Central memory CD8-positive, alpha-beta T cell (primary cell): ENCODE measurements around the gene OR10H4.
"Not testable (repeated sequence)": the region's sequence is repeated elsewhere in the genome, so short reads cannot be mapped to it uniquely, and the experiment has no call there.

ENCODE experiments used
- ATAC-seq: fragments of 150-1000 bp; cut with Tn5 transposase; replicated peaks from 2 replicates; pipeline ENCODE4 v1.10.0; 2022; ENCODE audit warnings: mild to moderate bottlenecking, moderate FRiP score, moderate number of reproducible peaks; ENCODE audit not compliant: poor library complexity, severe bottlenecking; ENCODE audit errors: extremely low read depth
- DNase-seq, 2 donors: peaks; one replicate each; pipeline ENCODE4 v3.0.0; 2021; ENCODE audit warnings: low spot score in 2 of 2
- H3K27ac Mint-ChIP-seq: one replicate; pipeline ENCODE4 v1.8.0; 2022; ENCODE audit warnings: low read depth, mild to moderate bottlenecking, moderate library complexity, mixed read lengths
- H3K27me3 Mint-ChIP-seq: one replicate; pipeline ENCODE4 v1.8.0; 2022; ENCODE audit warnings: mixed read lengths
- H3K36me3 Mint-ChIP-seq: one replicate; pipeline ENCODE4 v1.8.0; 2022; ENCODE audit warnings: mild to moderate bottlenecking, moderate library complexity, mixed read lengths; ENCODE audit not compliant: insufficient read depth
- H3K4me1 Mint-ChIP-seq: one replicate; pipeline ENCODE4 v1.8.0; 2022; ENCODE audit warnings: mixed read lengths
- H3K4me3 Mint-ChIP-seq: one replicate; pipeline ENCODE4 v1.8.0; 2022; ENCODE audit warnings: mild to moderate bottlenecking, moderate library complexity, mixed read lengths
- H3K9me3 Mint-ChIP-seq: one replicate; pipeline ENCODE4 v1.8.0; 2022; ENCODE audit warnings: mixed read lengths

The OR10H4 gene

DNA sequence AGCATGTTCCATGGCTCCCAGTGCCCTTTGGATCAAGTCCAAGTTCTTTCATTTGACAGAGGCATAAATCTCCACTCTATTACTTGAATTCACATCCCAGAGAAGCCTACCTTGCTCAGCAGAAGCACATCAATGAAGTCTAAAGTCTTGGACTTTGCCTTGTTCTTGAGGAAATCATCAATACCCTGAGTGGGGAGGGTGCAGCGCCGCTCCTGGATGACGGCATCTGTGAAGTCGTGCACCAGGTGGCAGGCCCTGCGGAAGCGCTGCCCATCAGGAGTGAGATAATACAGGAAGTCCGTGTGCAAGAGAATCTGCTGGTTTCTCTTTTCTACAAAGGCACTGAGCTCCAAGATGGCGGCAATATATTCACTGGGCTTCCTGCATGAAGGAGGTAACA lies 25.1 kb upstream of the OR10H4 start:
- Mint-ChIP-seq H3K36me3 (no peaks in the 10 kb centered on the region), H3K27me3 (peaks cover 73% of the 10 kb centered on the region), H3K27ac (no peak overlapping the region), H3K4me1 (no peaks in the 10 kb centered on the region), H3K4me3 (no peak overlapping the region), H3K9me3 (no peaks in the 10 kb centered on the region)
- DNase-seq = no peak
- ATAC-seq = no peak

GRCh38 chr19:15926484-15926883 lies 22.3 kb upstream of the OR10H4 start:
- Mint-ChIP-seq H3K27me3 (peaks cover 87% of the 10 kb centered on the region), H3K36me3 (no peaks in the 10 kb centered on the region), H3K4me3 (no peak overlapping the region), H3K4me1 (no peaks in the 10 kb centered on the region), H3K27ac (no peak overlapping the region), H3K9me3 (no peaks in the 10 kb centered on the region)
- DNase-seq = no peak
- no peak for ATAC-seq

DNA sequence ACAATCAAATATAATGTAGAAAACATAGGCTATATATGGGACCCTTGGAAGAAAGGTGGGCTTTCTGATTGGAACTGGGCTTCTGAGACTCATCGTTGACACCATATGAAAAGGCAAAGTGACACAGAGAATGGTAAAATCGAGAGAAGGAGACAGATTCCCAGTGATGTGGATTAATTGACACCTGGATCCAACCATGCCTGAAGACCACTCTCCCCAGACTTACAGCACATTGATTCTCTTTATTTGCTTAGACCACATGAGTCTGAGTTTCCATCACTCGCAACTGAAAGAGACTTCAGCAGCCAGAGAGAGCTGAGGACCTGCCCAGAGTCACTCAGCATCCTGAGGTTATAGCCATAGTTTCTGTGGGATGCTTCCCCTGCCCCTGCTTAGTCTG lies 20.5 kb upstream of the OR10H4 start:
- ATAC-seq (no peak), DNase-seq (no peak)
- H3K27ac Mint-ChIP-seq = no peak overlapping the region
- no peaks in the 10 kb centered on the region for H3K4me1 Mint-ChIP-seq
- no peaks in the 10 kb centered on the region for H3K36me3 Mint-ChIP-seq
- H3K4me3 Mint-ChIP-seq = no peak overlapping the region
- no peaks in the 10 kb centered on the region for H3K9me3 Mint-ChIP-seq
- H3K27me3 Mint-ChIP-seq = peaks cover 73% of the 10 kb centered on the region

GRCh38 chr19:15933761-15934331 lies 15.0 kb upstream of the OR10H4 start:
- not testable (repeated sequence) for H3K36me3 Mint-ChIP-seq, H3K9me3 Mint-ChIP-seq, H3K4me1 Mint-ChIP-seq, DNase-seq, ATAC-seq, H3K4me3 Mint-ChIP-seq, H3K27ac Mint-ChIP-seq
- H3K27me3 Mint-ChIP-seq = peaks cover 53% of the 10 kb centered on the region

GRCh38 chr19:15934332-15935078 lies 14.3 kb upstream of the OR10H4 start, which contains the start of gene CYP4F11:
Gene CYP4F11, minus strand, starts transcription at chr19:15934529. Its CDS starts 121 bp downstream, at chr19:15934408.
- ATAC-seq = no peak
- H3K27ac Mint-ChIP-seq = no peak within 1 kb of the TSS

GRCh38 chr19:15935167-15935702 lies 13.6 kb upstream of the OR10H4 start:
- Mint-ChIP-seq H3K27me3 (peaks cover 50% of the 10 kb centered on the region), H3K4me3 (no peak overlapping the region)
- no peak for ATAC-seq

More at GRCh38 chr19:15934332-15935078, 14.3 kb upstream of the OR10H4 start, which contains the start of gene CYP4F11:
- H3K36me3 Mint-ChIP-seq = peaks cover 3% of the 10 kb centered on the region
- H3K4me3 Mint-ChIP-seq = no peak within 1 kb of the TSS
- peaks cover 50% of the 10 kb centered on the region for H3K27me3 Mint-ChIP-seq
- no peaks in the 10 kb centered on the region for H3K4me1 Mint-ChIP-seq
- H3K9me3 Mint-ChIP-seq = no peaks in the 10 kb centered on the region
- DNase-seq = no peak

GRCh38 chr19:15936173-15936572 lies 12.6 kb upstream of the OR10H4 start:
- Mint-ChIP-seq H3K27ac (no peak overlapping the region), H3K9me3 (no peaks in the 10 kb centered on the region), H3K4me1 (no peaks in the 10 kb centered on the region), H3K36me3 (peaks cover 3% of the 10 kb centered on the region), H3K4me3 (no peak overlapping the region), H3K27me3 (peaks cover 50% of the 10 kb centered on the region)
- ATAC-seq (no peak), DNase-seq (no peak)

More at GRCh38 chr19:15935167-15935702, 13.6 kb upstream of the OR10H4 start:
- DNase-seq = no peak
- no peaks in the 10 kb centered on the region for H3K4me1 Mint-ChIP-seq
- H3K9me3 Mint-ChIP-seq = no peaks in the 10 kb centered on the region
- H3K27ac Mint-ChIP-seq = no peak overlapping the region
- H3K36me3 Mint-ChIP-seq = peaks cover 3% of the 10 kb centered on the region

DNA sequence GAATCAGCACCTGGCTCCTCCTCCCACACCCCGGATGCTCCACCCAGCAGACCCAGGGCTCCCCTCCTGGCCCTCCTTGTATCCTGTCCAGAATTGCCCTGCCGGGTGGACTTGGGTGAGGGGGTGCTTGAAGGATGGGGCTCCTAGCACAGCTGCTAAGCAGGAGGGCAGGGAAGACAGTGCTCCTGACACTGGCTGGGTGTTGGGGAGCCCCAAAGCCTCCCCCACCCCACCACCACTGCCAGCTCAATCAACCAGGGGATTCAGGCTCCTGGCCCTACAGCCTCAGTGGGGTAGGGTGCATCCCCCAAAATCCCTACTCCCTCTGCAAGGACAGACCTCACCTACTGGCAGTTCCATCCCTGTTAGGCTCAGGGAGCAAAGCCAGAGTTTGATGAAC lies 11.9 kb upstream of the OR10H4 start:
- no peaks in the 10 kb centered on the region for H3K9me3 Mint-ChIP-seq
- ATAC-seq (no peak), DNase-seq (no peak)
- peaks cover 3% of the 10 kb centered on the region for H3K36me3 Mint-ChIP-seq
- no peak overlapping the region for H3K4me3 Mint-ChIP-seq
- H3K4me1 Mint-ChIP-seq = no peaks in the 10 kb centered on the region
- H3K27me3 Mint-ChIP-seq = peaks cover 47% of the 10 kb centered on the region
- no peak overlapping the region for H3K27ac Mint-ChIP-seq

DNA sequence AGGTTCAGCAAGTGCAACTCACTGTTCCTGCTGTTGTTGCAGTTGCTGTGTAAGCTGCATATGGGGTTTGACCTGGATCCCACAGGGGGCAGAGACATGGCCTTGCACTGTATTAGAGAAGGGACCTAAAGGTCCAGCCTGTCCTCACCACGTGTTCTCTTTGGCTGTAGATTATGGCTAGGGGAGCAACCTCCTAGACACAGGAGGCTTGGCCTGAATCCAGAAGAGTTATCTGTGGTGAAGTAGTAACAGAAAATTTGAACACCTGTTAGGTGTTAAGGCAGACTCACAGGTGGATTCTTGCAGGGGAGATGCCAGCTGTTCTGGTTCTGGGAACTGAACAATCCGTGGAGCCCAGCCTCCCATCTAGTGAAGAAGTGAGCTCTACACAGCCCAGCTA lies 11.0 kb upstream of the OR10H4 start:
- no peak overlapping the region for H3K27ac Mint-ChIP-seq
- ATAC-seq (no peak), DNase-seq (no peak)

GRCh38 chr19:15944401-15944800 lies 4.4 kb upstream of the OR10H4 start:
- Mint-ChIP-seq H3K36me3 (peaks cover 2% of the 10 kb centered on the region), H3K9me3 (peaks cover 14% of the 10 kb centered on the region), H3K4me1 (no peaks in the 10 kb centered on the region), H3K4me3 (no peak overlapping the region), H3K27ac (no peak overlapping the region), H3K27me3 (peaks cover 76% of the 10 kb centered on the region)
- DNase-seq (no peak), ATAC-seq (no peak)

More for the DNA sequence above, 11.0 kb upstream of the OR10H4 start:
- no peak overlapping the region for H3K4me3 Mint-ChIP-seq
- no peaks in the 10 kb centered on the region for H3K4me1 Mint-ChIP-seq
- peaks cover 55% of the 10 kb centered on the region for H3K27me3 Mint-ChIP-seq
- H3K9me3 Mint-ChIP-seq = no peaks in the 10 kb centered on the region
- peaks cover 3% of the 10 kb centered on the region for H3K36me3 Mint-ChIP-seq

GRCh38 chr19:15945301-15945700 lies 3.5 kb upstream of the OR10H4 start:
- Mint-ChIP-seq H3K27ac (no peak overlapping the region), H3K36me3 (peaks cover 2% of the 10 kb centered on the region), H3K4me3 (no peak overlapping the region), H3K4me1 (no peaks in the 10 kb centered on the region), H3K9me3 (peaks cover 19% of the 10 kb centered on the region), H3K27me3 (peaks cover 76% of the 10 kb centered on the region)
- no peak for DNase-seq
- ATAC-seq = no peak

DNA sequence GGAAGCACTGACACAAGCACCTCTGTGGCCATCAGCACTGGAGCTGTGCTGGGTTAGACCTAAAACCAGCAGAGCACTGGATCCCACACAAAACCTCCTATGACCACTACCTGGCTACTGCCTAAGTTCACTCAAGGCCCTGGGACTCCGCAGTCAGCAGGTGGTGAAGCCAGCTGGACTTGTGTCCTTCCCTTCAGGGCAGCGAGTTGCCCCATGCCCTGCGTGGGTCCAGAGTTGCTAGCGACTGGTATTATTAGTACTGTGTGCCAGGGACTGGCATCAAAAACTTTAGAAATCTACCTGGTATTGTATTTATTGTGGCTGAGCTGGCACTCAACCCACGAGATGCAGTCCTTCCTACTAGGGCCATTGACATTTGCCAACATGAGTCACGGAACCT lies 6.0 kb downstream of the OR10H4 start:
- Mint-ChIP-seq H3K4me3 (no peak overlapping the region), H3K36me3 (no peaks in the 10 kb centered on the region), H3K27ac (no peak overlapping the region), H3K27me3 (peaks cover 95% of the 10 kb centered on the region), H3K4me1 (no peaks in the 10 kb centered on the region), H3K9me3 (peaks cover under 1% of the 10 kb centered on the region)
- DNase-seq = no peak
- ATAC-seq = no peak

DNA sequence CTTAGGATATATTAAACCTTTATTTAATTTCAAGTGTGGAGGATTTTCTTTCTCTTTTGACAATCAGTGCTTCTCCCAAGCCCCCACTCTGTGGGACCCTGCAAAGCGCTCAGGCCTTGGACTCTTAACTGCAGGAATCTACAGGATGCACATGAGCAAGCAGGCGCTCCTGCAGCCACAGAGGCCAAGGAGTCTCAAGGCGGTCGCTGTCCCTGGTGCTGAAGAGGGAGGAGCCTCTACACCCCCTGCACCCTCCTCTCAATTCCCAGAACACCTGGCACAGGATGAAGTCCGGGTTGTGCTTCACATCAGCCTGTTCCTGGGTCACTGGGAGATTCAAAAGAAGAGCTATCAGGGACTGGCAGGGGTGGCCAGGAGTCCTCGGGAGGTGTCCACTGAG lies 13.5 kb downstream of the OR10H4 start:
- no peaks in the 10 kb centered on the region for H3K36me3 Mint-ChIP-seq
- ATAC-seq (no peak), DNase-seq (no peak)
- H3K27ac Mint-ChIP-seq = no peak overlapping the region
- H3K4me1 Mint-ChIP-seq = no peaks in the 10 kb centered on the region
- no peak overlapping the region for H3K4me3 Mint-ChIP-seq
- no peaks in the 10 kb centered on the region for H3K9me3 Mint-ChIP-seq
- H3K27me3 Mint-ChIP-seq = peaks cover 87% of the 10 kb centered on the region
